Non-pigmented ciliary epithelial cell (primary cell): ENCODE results near the gene WFDC1.

ENCODE experiments used
- DNase-seq: peaks from one replicate; pipeline ENCODE4 v3.0.0-alpha.2; 2010; ENCODE audit warnings: low read depth

The WFDC1 gene

GRCh38 chr16:84354306-84354705 is 59.6 kb downstream of the WFDC1 start:
- DNase-seq, result no peak

DNA sequence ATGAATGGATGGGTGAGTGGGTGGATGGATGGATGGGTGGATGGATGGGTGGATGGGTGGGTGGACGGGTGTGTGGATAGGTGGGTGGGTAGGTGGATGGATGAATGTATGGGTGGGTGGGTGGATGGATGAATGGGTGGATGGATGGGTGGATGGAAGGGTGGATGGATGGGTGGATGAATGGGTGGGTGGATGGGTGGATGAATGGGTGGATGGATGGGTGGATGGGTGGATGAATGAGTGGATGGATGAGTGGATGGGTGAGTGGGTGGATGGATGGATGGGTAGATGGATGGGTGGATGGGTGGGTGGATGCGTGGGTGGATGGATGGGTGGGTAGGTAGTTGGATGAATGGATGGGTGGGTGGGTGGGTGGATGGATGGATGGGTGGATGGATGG is 60.5 kb downstream of the WFDC1 start:
- no peak for DNase-seq

- no peak for DNase-seq
These were observed 61.5 kb downstream of the WFDC1 start for GRCh38 chr16:84356176-84356575.

DNA sequence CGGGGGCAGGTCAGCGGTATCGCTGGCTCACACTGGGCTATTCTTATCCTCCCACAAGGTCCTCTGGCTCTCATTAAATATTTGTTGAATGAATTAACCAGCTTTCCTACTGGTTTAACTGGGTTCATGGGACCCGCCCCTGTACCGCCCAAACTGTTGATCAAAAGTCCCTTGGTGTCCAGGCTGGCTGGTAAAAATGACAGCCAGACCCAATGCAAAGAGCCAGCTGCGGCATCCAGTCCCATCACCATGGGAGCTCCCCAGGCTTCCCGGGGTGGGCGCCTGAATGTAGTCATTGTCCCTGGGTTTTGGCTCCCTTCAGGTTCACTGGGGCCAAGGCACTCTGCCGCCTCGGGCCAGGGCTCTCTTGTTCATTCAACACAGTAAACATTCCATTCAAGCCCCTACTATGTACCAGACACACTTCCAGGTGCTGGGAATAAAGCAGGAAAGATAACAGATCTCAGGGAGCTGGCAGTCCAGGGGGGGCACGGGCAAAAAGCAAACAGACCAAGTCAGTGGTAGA is 62.0 kb downstream of the WFDC1 start:
- no peak for DNase-seq

- peak; percentile 8 for DNase-seq
These were observed 62.5 kb downstream of the WFDC1 start for GRCh38 chr16:84357191-84357651.

DNA sequence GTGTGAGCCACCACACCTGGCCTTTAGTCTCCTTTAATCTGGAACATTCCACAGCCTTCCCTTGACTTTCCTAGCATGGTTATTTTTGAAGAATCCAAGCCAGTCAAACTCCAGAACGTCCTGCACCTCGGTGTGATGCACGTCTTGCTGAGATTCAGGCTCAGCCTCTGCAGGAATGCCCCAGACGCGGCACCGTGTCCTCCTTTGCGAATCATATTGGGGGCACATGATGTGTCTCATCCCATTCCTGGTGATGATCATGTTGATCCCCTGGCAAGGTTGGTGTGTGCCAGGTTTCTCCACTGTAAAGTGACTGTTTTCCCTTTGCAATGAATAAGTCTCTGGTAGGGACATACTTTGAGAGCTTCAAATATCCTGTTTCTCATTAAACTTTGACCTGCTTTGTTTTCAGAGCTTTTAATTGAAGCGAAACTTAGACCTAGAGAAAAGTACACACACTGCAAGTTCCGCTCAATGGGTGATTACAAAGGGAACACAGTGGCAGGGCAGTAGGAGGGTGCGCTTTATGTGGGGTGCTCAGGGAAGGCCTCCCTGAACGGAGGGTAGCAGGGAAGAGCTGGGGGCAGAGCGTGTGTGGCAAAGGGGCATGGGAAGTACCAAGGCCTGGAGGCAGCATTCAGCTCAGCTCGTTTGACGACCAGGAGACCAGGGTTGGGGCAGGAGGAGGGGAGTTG is 64.1 kb downstream of the WFDC1 start:
- DNase-seq, result no peak

DNA sequence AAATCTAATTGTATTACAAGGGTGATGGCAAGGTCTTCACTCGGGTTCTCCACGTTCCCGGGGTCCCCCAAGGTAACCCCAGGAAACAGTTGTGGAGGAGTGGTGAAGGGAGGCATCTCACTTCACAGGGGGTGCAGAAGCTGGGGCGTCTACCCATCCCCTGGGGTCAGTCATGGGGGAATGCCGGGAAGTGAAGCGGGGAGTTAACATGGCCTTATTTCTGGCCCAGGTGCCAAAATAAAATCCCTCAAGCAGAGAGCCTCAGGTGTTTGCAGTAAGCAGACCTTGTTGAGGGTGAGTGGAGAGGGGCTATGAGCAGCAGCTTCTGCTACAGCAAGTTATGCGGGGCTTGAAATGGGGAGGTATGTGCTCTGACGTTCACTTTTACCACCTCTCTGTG is 64.6 kb downstream of the WFDC1 start:
- DNase-seq, result no peak

GRCh38 chr16:84360170-84360569 is 65.5 kb downstream of the WFDC1 start:
- no peak for DNase-seq

- DNase-seq, result no peak
These were observed 66.1 kb downstream of the WFDC1 start for GRCh38 chr16:84360748-84361147.

- no peak for DNase-seq
These were observed 66.9 kb downstream of the WFDC1 start for GRCh38 chr16:84361546-84361945.

- DNase-seq, result no peak
These were observed 67.8 kb downstream of the WFDC1 start for GRCh38 chr16:84362471-84362941.

DNA sequence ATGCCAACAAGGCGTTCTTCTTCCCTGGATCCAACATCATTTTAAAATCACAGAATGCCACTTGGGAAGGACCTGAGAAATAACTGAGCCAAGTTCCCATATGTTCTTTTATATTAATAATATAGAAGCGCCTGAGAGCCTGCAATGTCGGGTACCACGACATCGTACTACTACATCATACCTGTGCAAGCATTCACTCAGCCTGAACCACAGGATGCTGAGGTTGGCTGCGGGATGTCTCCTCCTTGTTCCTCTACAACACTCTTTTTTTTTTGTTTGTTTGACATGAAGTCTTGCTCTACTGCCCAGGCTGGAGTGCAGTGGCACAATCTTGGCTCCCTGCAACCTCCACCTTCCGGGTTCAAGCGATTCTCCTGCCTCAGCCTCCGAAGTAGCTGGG is 71.5 kb downstream of the WFDC1 start:
- DNase-seq, result no peak

DNA sequence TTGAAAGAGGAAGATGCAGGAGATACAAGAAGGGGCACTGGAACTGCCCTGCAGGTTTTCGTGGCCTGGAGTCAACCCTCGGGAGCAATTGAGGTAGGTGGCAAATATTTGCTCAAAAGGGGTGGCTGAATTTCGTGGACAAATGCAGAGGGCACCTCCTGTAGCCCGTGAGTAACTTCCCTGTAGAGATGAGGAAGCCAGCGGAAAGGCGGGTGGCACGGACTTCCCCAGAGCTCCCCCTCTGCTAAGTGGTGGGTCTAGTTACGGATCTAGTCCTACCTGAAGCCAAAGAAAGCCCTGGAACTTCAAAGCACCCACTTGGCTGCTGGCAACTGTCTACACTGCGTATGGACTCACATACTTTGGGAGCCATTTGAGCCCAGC is 72.6 kb downstream of the WFDC1 start:
- DNase-seq, result no peak

DNA sequence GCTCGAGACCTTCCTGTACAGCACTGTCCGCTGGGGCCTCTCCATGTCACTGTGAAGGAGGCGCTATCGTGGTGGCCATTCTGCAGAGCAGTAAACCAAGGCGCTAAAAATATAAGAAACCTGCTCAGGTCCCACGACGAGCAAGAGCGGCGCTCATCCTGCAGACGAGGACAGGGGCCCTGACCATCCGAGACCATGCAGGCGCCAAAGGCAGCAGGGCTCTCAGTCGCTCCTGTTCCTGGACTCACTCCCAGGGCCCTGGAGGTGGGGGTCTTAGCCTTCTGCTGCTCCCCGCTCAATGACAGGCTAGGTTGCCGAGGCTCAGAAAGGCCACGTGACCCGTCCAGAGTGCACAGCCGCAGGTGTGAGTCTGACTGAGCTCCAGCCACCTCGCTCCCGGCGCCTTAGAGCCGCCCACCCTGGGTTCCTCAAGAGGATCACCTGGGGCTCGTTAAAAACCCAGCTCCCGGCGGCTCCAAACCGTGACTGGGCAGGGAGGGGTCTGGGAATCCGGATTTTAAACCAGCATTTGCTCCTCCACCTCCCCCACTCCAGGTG is 73.2 kb downstream of the WFDC1 start:
- no peak for DNase-seq

GRCh38 chr16:84368308-84368996 is 73.8 kb downstream of the WFDC1 start, which contains the start of gene ATP2C2:
ATP2C2 (plus strand) TSS chr16:84368538; CDS start chr16:84368616, 78 bp downstream.
- DNase-seq, result no peak

DNA sequence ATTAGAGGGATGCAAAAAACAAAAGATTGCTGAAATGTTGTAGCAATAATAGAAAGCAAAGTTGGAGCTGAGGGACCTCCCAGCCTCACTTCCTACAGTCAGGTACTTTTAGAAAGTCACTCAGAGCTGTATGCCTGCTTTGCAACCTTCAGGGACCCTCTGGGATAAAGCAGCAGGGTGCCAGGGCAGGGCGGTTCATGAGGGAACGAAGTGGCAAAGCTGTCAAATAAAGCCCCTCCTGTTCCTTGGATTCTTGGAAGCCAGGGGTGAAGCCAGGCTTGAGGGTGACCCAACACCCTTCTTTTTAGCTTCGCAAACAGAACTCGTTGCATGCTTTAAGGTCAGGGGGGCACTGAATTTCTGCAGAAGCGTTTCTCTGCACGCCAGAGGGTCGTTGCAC is 74.4 kb downstream of the WFDC1 start:
- no peak for DNase-seq

GRCh38 chr16:84369938-84370627 is 75.4 kb downstream of the WFDC1 start:
- DNase-seq, result no peak

- DNase-seq, result no peak
These were observed 76.3 kb downstream of the WFDC1 start for GRCh38 chr16:84370723-84371552.

- DNase-seq, result no peak
These were observed 76.8 kb downstream of the WFDC1 start for GRCh38 chr16:84371553-84371865.

GRCh38 chr16:84373907-84374489 is 79.3 kb downstream of the WFDC1 start:
- no peak for DNase-seq

GRCh38 chr16:84378099-84378498 is 83.4 kb downstream of the WFDC1 start:
- DNase-seq, result no peak
